Measurements from ENCODE around the gene INO80D.

DNA sequence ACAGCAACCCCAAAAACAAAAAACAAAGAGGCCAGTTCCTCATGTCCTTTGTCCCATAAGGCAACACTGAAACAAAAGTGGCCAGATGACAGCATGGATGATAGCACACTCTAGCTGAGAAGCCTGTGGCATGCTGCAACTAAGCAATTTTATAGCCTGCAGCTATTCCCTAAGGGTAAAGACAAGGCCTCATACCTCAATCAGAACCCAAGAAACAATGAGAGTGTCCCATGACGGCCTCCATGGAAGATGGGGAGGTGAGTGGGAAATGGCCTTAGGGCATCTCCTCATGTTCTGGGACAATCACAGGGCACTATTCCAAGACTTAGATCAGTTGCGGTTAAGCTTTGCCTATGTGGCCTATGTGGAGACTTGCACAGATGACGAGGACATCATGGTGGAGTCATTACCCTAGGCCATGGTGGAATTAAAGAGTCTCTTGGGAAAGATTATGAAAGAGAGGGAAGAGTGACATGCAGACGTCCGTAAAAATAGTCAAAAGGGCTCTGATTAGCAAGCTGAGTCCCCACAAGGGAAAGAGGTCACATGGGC, 103.1 kb downstream of the INO80D start:
- TF ChIP-seq, protein P1, sequence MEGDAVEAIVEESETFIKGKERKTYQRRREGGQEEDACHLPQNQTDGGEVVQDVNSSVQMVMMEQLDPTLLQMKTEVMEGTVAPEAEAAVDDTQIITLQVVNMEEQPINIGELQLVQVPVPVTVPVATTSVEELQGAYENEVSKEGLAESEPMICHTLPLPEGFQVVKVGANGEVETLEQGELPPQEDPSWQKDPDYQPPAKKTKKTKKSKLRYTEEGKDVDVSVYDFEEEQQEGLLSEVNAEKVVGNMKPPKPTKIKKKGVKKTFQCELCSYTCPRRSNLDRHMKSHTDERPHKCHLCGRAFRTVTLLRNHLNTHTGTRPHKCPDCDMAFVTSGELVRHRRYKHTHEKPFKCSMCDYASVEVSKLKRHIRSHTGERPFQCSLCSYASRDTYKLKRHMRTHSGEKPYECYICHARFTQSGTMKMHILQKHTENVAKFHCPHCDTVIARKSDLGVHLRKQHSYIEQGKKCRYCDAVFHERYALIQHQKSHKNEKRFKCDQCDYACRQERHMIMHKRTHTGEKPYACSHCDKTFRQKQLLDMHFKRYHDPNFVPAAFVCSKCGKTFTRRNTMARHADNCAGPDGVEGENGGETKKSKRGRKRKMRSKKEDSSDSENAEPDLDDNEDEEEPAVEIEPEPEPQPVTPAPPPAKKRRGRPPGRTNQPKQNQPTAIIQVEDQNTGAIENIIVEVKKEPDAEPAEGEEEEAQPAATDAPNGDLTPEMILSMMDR (IDR thresholded peaks at IDR 0.05) = no peak
- TF ChIP-seq POLR2AphosphoS5 (IDR thresholded peaks at IDR 0.05) (no peak), POLR2A (IDR thresholded peaks at IDR 0.05) (no peak), EP300 (IDR thresholded peaks at IDR 0.05) (no peak)

All from stomach (tissue), 4 donors.